GM18517 (cell line): ENCODE results near the gene MTCL1.

Source experiments
- ATAC-seq: cut with Tn5 transposase; IDR thresholded peaks from one replicate; pipeline ENCODE4 v1.9.1; 2021; ENCODE audit warnings: mild to moderate bottlenecking, moderate library complexity; ENCODE audit not compliant: unreplicated experiment

The MTCL1 gene

GRCh38 chr18:8854962-8855361 is 149.6 kb downstream of the MTCL1 start:
- ATAC-seq = no peak

GRCh38 chr18:8856212-8856611 is 150.9 kb downstream of the MTCL1 start:
- no peak for ATAC-seq

- ATAC-seq = no peak
These were observed 151.5 kb downstream of the MTCL1 start for GRCh38 chr18:8856769-8857393.

- ATAC-seq = no peak
These were observed 152.4 kb downstream of the MTCL1 start for GRCh38 chr18:8857806-8858205.

GRCh38 chr18:8858888-8859511 is 153.6 kb downstream of the MTCL1 start:
- no peak for ATAC-seq

- no peak for ATAC-seq
These were observed 155.7 kb downstream of the MTCL1 start for GRCh38 chr18:8860845-8861642.

GRCh38 chr18:8863427-8863826 is 158.1 kb downstream of the MTCL1 start:
- ATAC-seq = no peak

- ATAC-seq = no peak
These were observed 160.6 kb downstream of the MTCL1 start for GRCh38 chr18:8865934-8866333.

GRCh38 chr18:8866679-8867078 is 161.3 kb downstream of the MTCL1 start:
- no peak for ATAC-seq

GRCh38 chr18:8868276-8868675 is 162.9 kb downstream of the MTCL1 start:
- no peak for ATAC-seq

- no peak for ATAC-seq
These were observed 163.5 kb downstream of the MTCL1 start for GRCh38 chr18:8868779-8869415.

GRCh38 chr18:8869696-8870095 is 164.3 kb downstream of the MTCL1 start:
- no peak for ATAC-seq

- ATAC-seq = no peak
These were observed 165.2 kb downstream of the MTCL1 start for GRCh38 chr18:8870528-8870927.

- no peak for ATAC-seq
These were observed 166.1 kb downstream of the MTCL1 start for GRCh38 chr18:8871489-8871888.

- ATAC-seq = no peak
These were observed 169.5 kb downstream of the MTCL1 start for GRCh38 chr18:8874872-8875271.

- no peak for ATAC-seq
These were observed 171.5 kb downstream of the MTCL1 start for GRCh38 chr18:8876887-8877286.

- ATAC-seq = no peak
These were observed 175.7 kb downstream of the MTCL1 start for GRCh38 chr18:8881103-8881502.
